Ectodermal cell (in vitro differentiated cells): ENCODE measurements around the gene FFAR1.

Experiments
- H3K27ac ChIP-seq: 2 replicates; pipeline ENCODE4 v1.7.0; 2013; ENCODE audit warnings: mild to moderate bottlenecking, low read depth, low read length; ENCODE audit not compliant: insufficient read depth, poor library complexity, severe bottlenecking
- H3K27me3 ChIP-seq: 2 replicates; pipeline ENCODE4 v1.7.0; 2013; ENCODE audit warnings: mild to moderate bottlenecking, low read length; ENCODE audit not compliant: insufficient read depth, control insufficient read depth, poor library complexity, severe bottlenecking
- H3K36me3 ChIP-seq: one replicate; pipeline ENCODE4 v1.7.0; 2013; ENCODE audit warnings: low read length; ENCODE audit not compliant: control insufficient read depth, insufficient read depth
- H3K4me1 ChIP-seq: one replicate; pipeline ENCODE4 v1.7.0; 2013; ENCODE audit warnings: low read length; ENCODE audit not compliant: control insufficient read depth, insufficient read depth
- H3K4me3 ChIP-seq: 2 replicates; pipeline ENCODE4 v1.7.0; 2013; ENCODE audit warnings: low read depth, low read length, control low read depth; ENCODE audit not compliant: insufficient read depth
- H3K9me3 ChIP-seq: 2 replicates; pipeline ENCODE4 v1.7.0; 2013; ENCODE audit warnings: mild to moderate bottlenecking, low read length, moderate library complexity; ENCODE audit not compliant: control insufficient read depth
- WGBS, 2 experiments: methylation state at CpG; one replicate each; pipeline ENCODE4 v1.1.7; 2013; ENCODE audit warnings: missing lambda C conversion rate in 2 of 2; 5-methylcytosine and 5-hydroxymethylcytosine counted together

The FFAR1 gene

GRCh38 chr19:35329323-35329722 is 18.4 kb upstream of the FFAR1 start:
- Histone ChIP-seq H3K9me3 (no peaks in the 10 kb centered on the region), H3K4me1 (no peaks in the 10 kb centered on the region), H3K36me3 (no peaks in the 10 kb centered on the region), H3K27me3 (no peaks in the 10 kb centered on the region), H3K4me3 (no peak overlapping the region), H3K27ac (no peak overlapping the region)
- 86 to 94% methylated on average over 4 of the region's 4 CpGs for WGBS, 2 experiments

DNA sequence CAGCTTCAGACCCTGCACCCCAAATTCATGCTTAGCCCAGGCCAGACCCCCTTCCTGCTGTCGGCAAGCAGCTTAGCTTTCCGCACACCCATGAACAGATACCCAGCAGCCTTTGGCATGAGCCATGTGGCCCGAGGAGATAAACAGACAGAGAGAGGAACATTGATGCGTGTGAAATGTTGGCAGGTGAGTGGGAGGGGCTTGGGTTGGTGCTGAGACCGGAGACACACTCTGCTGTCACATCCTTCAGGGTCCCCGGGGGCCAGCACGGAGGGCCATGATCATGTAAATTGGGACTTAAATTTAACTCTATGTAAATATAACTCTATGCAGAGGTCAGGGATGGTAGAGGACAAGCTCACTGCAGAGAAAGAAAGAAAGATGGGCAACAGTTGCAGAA is 17.2 kb upstream of the FFAR1 start:
- no peaks in the 10 kb centered on the region for H3K4me1 ChIP-seq
- H3K27ac ChIP-seq = no peak overlapping the region
- WGBS, 2 experiments = 83 to 85% methylated on average over 7 of the region's 7 CpGs
- H3K36me3 ChIP-seq = no peaks in the 10 kb centered on the region
- H3K9me3 ChIP-seq = no peaks in the 10 kb centered on the region
- no peaks in the 10 kb centered on the region for H3K27me3 ChIP-seq
- H3K4me3 ChIP-seq = no peak overlapping the region

DNA sequence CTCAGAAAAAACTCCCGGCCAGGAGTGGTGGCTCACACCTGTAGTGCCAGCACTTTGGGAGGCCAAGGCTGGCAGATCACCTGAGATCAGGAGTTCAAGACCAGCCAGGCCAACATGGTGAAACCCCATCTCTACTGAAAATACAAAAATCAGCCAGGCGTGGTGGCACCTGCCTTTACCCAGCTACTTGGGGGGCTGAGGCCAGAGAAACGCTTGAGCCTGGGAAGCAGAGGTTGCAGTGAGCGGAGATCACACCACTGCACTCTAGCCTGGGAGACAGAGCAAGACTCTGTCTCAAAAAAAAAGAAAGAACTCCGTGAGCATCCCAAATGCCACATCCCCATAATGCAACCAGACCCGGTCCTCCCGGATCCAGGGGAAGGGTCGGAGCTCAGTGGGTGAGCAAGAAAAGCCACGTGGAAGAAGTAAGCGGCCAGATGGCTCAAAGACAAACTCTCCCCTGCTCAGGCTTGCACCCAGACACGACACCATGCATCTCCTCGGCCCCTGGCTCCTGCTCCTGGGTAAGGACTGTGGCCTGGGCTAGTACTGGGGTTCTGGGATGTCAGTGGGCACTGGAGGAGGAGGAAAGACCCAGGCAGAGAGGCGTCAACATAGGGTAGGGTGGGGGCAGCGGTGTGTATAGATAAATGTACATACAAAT is 16.0 kb upstream of the FFAR1 start:
- Histone ChIP-seq H3K4me3 (no peak overlapping the region), H3K9me3 (no peaks in the 10 kb centered on the region), H3K36me3 (no peaks in the 10 kb centered on the region), H3K27ac (no peak overlapping the region), H3K4me1 (no peaks in the 10 kb centered on the region), H3K27me3 (no peaks in the 10 kb centered on the region)
- WGBS, 2 experiments = 89 to 90% methylated on average over 12 of the region's 14 CpGs

DNA sequence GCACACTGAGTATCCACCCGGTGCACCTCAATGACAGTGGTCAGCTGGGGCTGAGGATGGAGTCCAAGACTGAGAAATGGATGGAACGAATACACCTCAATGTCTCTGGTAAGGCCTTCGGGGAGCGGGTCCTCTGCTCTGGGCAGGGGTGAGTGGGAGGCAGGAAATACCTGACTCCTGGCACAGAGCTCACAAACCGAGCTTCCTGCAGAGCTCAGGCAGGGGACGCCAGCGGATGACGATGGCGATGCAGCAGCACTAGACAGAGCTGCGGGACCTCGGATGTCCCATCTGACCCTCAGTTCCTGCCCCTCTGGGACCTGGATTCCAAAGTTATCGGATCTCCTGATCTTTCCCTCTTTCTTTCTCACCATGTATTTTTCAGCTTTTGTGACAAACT is 14.9 kb upstream of the FFAR1 start:
- Histone ChIP-seq H3K9me3 (no peaks in the 10 kb centered on the region), H3K36me3 (no peaks in the 10 kb centered on the region), H3K27me3 (no peaks in the 10 kb centered on the region), H3K27ac (no peak overlapping the region), H3K4me3 (no peak overlapping the region), H3K4me1 (no peaks in the 10 kb centered on the region)
- WGBS, 2 experiments = 87 to 89% methylated on average over 12 of the region's 12 CpGs

DNA sequence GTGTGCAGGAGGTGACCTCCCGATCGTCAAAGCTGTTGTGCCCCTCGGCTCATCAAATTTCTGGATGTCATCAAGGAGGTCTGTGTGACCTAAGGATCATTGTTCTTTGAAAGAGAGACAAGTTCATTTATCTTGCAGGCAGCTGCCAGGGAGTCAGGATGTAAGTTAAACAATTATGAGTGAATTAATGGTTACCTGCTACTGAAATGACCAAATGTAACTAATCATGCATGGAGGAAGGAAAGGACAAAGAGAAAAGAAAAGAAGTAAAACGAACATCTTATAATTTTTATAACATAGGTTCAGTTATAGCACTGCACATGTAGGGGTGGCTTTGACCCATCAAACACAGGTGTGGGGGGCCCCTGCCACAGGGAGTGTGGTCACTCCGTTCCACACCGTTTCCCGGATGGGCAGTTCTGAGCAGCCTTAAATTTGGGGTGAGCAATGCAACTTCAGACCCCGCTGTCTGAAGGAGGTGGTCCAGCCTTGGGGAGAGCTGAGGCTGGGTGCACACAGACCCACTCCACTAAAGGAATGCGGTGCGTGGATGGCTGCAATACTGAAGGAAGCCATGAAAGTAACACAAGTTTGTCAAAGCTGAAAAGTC is 13.5 kb upstream of the FFAR1 start:
- Histone ChIP-seq H3K27me3 (no peaks in the 10 kb centered on the region), H3K27ac (no peak overlapping the region), H3K36me3 (no peaks in the 10 kb centered on the region), H3K4me3 (no peak overlapping the region), H3K9me3 (no peaks in the 10 kb centered on the region), H3K4me1 (no peaks in the 10 kb centered on the region)
- WGBS, 2 experiments = 95 to 96% methylated on average over 10 of the region's 10 CpGs

DNA sequence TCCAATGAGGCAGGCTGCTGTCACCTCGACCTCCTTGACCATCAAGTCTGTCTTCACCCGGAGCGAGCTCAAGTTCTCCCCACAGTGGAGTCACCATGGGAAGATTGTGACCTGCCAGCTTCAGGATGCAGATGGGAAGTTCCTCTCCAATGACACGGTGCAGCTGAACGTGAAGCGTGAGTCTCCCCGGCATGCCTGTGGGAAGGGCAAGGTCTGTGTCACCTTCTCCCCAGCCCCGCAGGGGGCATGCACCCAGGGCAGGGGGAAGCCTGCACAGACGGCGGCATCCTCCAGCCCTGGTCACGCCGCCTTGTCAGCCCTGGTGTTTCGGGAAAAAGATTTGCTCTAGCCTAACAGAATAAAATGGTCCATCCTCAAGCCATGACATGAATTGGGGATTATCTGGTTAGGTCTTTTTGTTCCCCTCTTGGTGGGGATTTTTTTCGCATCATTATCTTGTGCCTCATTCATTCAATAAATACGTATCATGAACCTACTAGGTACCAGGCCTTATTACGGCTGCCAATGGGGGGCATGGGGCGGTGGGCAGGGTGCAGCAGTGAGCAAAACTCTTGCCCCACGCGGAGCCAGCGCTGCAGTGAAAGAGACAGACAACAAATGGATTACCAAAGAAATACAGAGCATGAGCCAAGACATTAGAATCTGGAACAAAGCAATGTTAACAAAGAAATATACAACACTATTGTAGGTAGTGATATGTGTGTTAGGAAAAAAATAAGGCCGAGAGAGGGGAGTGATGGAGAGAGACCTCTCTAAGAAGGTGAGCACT is 11.3 kb upstream of the FFAR1 start:
- Histone ChIP-seq H3K4me3 (no peak overlapping the region), H3K27me3 (no peaks in the 10 kb centered on the region), H3K4me1 (no peaks in the 10 kb centered on the region), H3K9me3 (no peaks in the 10 kb centered on the region), H3K36me3 (no peaks in the 10 kb centered on the region), H3K27ac (no peak overlapping the region)
- WGBS, 2 experiments = 92 to 94% methylated on average over 21 of the region's 21 CpGs

DNA sequence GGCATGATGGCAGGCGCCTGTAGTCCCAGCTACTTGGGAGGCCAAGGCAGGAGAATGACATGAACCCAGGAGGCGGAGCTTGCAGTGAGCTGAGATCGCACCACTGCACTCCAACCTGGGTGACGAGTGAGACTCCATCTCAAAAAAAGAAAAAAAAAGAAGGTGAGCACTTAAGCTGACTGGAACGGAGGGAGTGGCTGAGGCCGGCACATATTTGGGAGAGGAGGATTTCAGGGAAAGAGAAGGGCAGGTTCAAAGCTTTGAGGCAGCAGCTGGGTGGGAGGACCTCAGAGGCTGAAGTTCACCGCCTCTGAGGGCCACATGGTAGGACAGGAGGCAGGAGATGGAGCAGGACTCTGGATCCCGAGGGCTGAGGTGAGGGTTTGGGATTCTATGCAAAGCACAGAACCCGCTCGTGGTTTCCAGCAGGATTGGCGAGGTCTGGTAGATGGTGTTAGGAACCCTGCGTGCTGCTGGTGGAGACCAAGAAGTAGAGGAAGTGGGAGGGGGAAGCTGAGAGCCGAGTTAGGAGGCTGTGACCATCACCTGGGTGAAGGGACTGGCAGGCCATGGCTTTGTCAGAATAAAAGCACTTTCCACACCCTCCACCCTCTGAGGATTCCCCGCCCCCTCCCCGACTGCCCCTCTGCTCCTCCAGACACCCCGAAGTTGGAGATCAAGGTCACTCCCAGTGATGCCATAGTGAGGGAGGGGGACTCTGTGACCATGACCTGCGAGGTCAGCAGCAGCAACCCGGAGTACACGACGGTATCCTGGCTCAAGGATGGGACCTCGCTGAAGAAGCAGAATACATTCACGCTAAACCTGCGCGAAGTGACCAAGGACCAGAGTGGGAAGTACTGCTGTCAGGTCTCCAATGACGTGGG is 10.4 kb upstream of the FFAR1 start:
- Histone ChIP-seq H3K27me3 (no peaks in the 10 kb centered on the region), H3K27ac (no peak overlapping the region), H3K36me3 (no peaks in the 10 kb centered on the region), H3K4me1 (no peaks in the 10 kb centered on the region), H3K9me3 (no peaks in the 10 kb centered on the region), H3K4me3 (no peak overlapping the region)
- WGBS, 2 experiments = 91% methylated on average over 25 of the region's 25 CpGs

- Histone ChIP-seq H3K9me3 (no peaks in the 10 kb centered on the region), H3K27me3 (no peaks in the 10 kb centered on the region), H3K36me3 (no peaks in the 10 kb centered on the region), H3K27ac (no peak overlapping the region), H3K4me3 (no peak overlapping the region), H3K4me1 (no peaks in the 10 kb centered on the region)
- WGBS, 2 experiments = 93 to 94% methylated on average over 13 of the region's 13 CpGs
Measured at GRCh38 chr19:35337984-35338296, 9.8 kb upstream of the FFAR1 start.

GRCh38 chr19:35340431-35340830 is 7.3 kb upstream of the FFAR1 start:
- 90 to 95% methylated on average over 11 of the region's 11 CpGs for whole genome bisulfite sequencing, 2 experiments
- Histone ChIP-seq H3K4me1 (no peaks in the 10 kb centered on the region), H3K9me3 (no peaks in the 10 kb centered on the region), H3K27me3 (no peaks in the 10 kb centered on the region), H3K36me3 (no peaks in the 10 kb centered on the region), H3K27ac (no peak overlapping the region), H3K4me3 (no peak overlapping the region)

- WGBS, 2 experiments = 91 to 95% methylated on average over 16 of the region's 16 CpGs
- Histone ChIP-seq H3K27me3 (no peaks in the 10 kb centered on the region), H3K36me3 (no peaks in the 10 kb centered on the region), H3K4me3 (no peak overlapping the region), H3K27ac (no peak overlapping the region), H3K4me1 (no peaks in the 10 kb centered on the region), H3K9me3 (no peaks in the 10 kb centered on the region)
Measured at GRCh38 chr19:35341006-35341405, 6.7 kb upstream of the FFAR1 start.
